Spleen (tissue), 11 donors: ENCODE results near the gene GBA2. TPM values are rescaled to one million over a fixed set of nuclear protein-coding genes. Genes with fewer than 3 reads are reported as not detected.

ENCODE experiments used
- DNase-seq: peaks from one replicate; pipeline ENCODE4 v3.0.0-alpha.2; 2020
- H3K27ac ChIP-seq, 8 donors: fragments of 200-600 bp; sonication (generic) in 7 of 8; 1 replicate in 4 of 8; 2 replicates in 4 of 8; pipeline versions ENCODE4 v1.5.0 to v1.8.0; 2016 to 2021; ENCODE audit warnings: inconsistent platforms in 4 of 8, mild to moderate bottlenecking in 4 of 8, moderate library complexity in 1 of 8
- H3K27me3 ChIP-seq, 7 donors: fragments of 200-600 bp; sonication (generic) in 6 of 7; replicated peaks in 1 of 7; 1 replicate in 4 of 7; 2 replicates in 3 of 7; pipeline versions ENCODE4 v1.5.0 to v1.8.0; 2016 to 2021; ENCODE audit warnings: inconsistent platforms in 3 of 7, mild to moderate bottlenecking in 1 of 7
- H3K36me3 ChIP-seq, 6 donors: fragments of 200-600 bp; sonication (generic) in 5 of 6; 1 replicate in 4 of 6; 2 replicates in 2 of 6; pipeline versions ENCODE4 v1.5.0 to v1.8.0; 2016 to 2021; ENCODE audit warnings: inconsistent platforms in 2 of 6
- H3K4me1 ChIP-seq, 6 donors: fragments of 200-600 bp; sonication (generic) in 5 of 6; 1 replicate in 3 of 6; 2 replicates in 3 of 6; pipeline versions ENCODE4 v1.5.0 to v1.8.0; 2016 to 2021; ENCODE audit warnings: inconsistent platforms in 3 of 6
- H3K4me3 ChIP-seq, 8 donors: fragments of 200-600 bp; sonication (generic) in 7 of 8; 1 replicate in 4 of 8; 2 replicates in 4 of 8; pipeline versions ENCODE4 v1.5.0 to v1.8.0; 2016 to 2021; ENCODE audit warnings: inconsistent platforms in 4 of 8, mild to moderate bottlenecking in 4 of 8, moderate library complexity in 2 of 8
- H3K9me3 ChIP-seq, 8 donors: fragments of 200-600 bp; sonication (generic) in 7 of 8; 1 replicate in 4 of 8; 2 replicates in 4 of 8; pipeline versions ENCODE4 v1.5.0 to v1.8.0; 2016 to 2021; ENCODE audit warnings: inconsistent platforms in 4 of 8
- POLR2A ChIP-seq, 3 donors: fragments of 450-650 bp; IDR thresholded peaks; one replicate each; pipeline ENCODE4 v1.5.1; 2017; ENCODE audit warnings: antibody characterized with exemption in 3 of 3, mild to moderate bottlenecking in 1 of 3
- POLR2AphosphoS5 ChIP-seq, 3 donors: sonication (generic); formaldehyde crosslinking; IDR thresholded peaks; one replicate each; pipeline ENCODE4 v1.5.1; 2017; ENCODE audit warnings: antibody characterized with exemption in 3 of 3
- WGBS, 5 donors: extraction: QIAGEN DNeasy Blood & Tissue Kit in 3 of 5; methylation state at CpG; one replicate each; pipeline versions ENCODE4 v1.1.5 to v1.1.7; 2013 to 2018; 5-methylcytosine and 5-hydroxymethylcytosine counted together
- intact Hi-C: fragments of 100-400 bp; cut with DNase I; formaldehyde crosslinking; loops from one replicate; pipeline ENCODE4 v1.15.0; 2023; ENCODE audit warnings: low total_unique reads
- polyA plus RNA-seq, 3 donors: library from polyadenylated mRNA; stranded (reverse); fragments of 200-250 nt; gene quantifications; one replicate each; pipeline ENCODE4 v1.2.1, GENCODE V29; 2013
- total RNA-seq, 7 donors: library from RNA; depleted of rRNA in 3 of 7; stranded (reverse); fragments of >200 nt in 3 of 7; fragmentation: NEBNext Ultra II Directional in 4 of 7; extraction: Animal tissue kit (Norgen Biotek cat#: 25700) in 4 of 7; gene quantifications; one replicate each; pipeline versions ENCODE4 v1.1.0 to v1.2.1, GENCODE V29; 2016 to 2021
- TF ChIP-seq, protein P1 (sequence below), 11 experiments: fragments of 200-600 bp in 7 of 11; fragments of 450-650 bp in 4 of 11; sonication (generic) in 4 of 11; IDR thresholded peaks in 8 of 11; conservative IDR thresholded peaks in 3 of 11; 1 replicate in 7 of 11; 2 replicates in 4 of 11; pipeline versions ENCODE4 v1.4.0 to v1.8.0; 2016 to 2021; ENCODE audit warnings: antibody characterized with exemption in 11 of 11, inconsistent platforms in 4 of 11, mild to moderate bottlenecking in 1 of 11
- donor health status: healthy with polysubstance abuse.
- donor health status: DM: no; HTN: no; CAD: no; lungs with moderate emphysema.
- donor health status: DM: no; HTN: no; CAD: no.
- donor health status: Bipolar disorder and iron deficiency.
- donor health status: healthy.
- donor health status: DM: no; HTN: no; CAD: no.
- donor health status: DM: yes; HTN: yes; CAD: no.

Gene GBA2
- total and polyA plus RNA-seq, 10 donors: 22.8 to 111 (median 73.1) TPM

DNA sequence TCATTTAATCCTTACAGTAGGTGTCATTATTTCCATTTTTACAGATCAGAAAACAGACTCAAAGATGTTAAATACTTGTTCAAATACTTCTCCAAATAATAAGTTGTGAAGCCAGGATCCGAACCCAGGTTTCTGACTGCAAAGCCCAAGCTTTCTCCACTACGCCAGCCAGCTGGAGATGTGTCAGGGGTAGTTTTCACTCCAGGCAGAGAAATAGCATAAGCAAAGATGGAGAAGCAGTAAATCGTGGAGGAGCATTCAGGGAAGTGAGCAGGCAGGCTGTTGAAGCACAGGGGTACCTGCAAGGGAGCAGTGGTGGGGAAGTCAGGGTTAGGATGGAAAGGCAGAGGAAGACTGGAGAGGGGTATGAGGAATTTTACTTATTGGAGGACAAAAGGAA, 19.9 kb downstream of the GBA2 start:
- TF ChIP-seq POLR2A (IDR thresholded peaks at IDR 0.05): no peak
- no peak for TF ChIP-seq POLR2AphosphoS5 (IDR thresholded peaks at IDR 0.05)
- TF ChIP-seq, protein P1, sequence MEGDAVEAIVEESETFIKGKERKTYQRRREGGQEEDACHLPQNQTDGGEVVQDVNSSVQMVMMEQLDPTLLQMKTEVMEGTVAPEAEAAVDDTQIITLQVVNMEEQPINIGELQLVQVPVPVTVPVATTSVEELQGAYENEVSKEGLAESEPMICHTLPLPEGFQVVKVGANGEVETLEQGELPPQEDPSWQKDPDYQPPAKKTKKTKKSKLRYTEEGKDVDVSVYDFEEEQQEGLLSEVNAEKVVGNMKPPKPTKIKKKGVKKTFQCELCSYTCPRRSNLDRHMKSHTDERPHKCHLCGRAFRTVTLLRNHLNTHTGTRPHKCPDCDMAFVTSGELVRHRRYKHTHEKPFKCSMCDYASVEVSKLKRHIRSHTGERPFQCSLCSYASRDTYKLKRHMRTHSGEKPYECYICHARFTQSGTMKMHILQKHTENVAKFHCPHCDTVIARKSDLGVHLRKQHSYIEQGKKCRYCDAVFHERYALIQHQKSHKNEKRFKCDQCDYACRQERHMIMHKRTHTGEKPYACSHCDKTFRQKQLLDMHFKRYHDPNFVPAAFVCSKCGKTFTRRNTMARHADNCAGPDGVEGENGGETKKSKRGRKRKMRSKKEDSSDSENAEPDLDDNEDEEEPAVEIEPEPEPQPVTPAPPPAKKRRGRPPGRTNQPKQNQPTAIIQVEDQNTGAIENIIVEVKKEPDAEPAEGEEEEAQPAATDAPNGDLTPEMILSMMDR (IDR thresholded peaks at IDR 0.05 in 8 of 11, conservative IDR thresholded peaks at IDR 0.05 in 3 of 11): no peak
- peak overlapping the region; percentile 28 to 100 (median 98) for H3K27ac ChIP-seq
- H3K9me3 ChIP-seq: no peaks in the 10 kb centered on the region
- intact Hi-C loops: no loop called here
- peaks cover 58 to 86% (median 76%) of the 10 kb centered on the region in 6 donors for H3K4me1 ChIP-seq
- peaks cover 0 to 44% (median 23%) of the 10 kb centered on the region in 6 donors for H3K36me3 ChIP-seq
- no peaks in the 10 kb centered on the region for H3K27me3 ChIP-seq
- 31 to 53% (median 48%) methylated on average over 3 of the region's 3 CpGs for WGBS, 5 donors
- peak overlapping the region in 7 of 8 donors; percentile 23 to 90 (median 71) for H3K4me3 ChIP-seq
- no peak for DNase-seq

DNA sequence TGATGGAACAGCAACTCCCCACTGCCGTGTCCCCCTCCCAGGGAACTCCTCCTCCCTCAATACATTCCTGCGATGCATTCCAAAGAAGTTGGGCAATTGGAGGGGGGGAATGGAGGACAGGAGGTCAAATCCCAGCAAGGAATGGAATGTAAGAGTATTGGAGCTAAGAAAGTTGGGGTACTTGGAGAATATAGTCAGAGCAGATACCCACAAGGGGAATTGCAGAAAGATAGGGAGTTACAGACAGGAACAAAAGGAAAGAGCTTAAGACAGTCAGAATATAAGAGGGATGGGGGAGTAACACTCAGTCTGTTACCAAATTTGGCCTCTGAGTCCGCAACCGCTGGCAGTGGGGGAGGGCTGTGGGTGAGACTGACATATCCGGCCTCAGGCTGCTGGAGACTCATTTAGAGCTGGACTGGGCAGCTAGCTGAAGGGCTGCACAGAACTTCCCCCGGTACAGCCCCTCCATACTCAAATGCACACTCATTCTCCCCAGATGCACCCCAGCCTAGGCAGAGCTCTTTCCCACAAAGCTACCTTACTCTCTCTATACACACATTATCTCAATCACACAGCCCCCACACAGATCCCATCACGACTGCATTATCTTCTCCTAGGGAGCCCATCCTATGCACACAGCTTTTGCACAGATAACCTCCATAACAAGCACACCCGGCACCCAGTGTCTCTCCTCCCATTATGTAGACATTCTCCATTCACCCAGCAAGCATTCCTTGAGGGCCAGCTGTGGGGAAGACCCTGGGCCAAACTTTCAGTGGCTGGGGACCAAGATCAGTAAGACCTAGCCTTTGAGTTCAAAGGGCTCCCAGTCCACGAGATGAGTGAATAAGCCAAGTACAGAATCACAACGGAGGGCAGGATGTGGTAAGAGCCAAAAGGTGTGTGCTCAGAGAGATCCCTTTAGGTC, 20.7 kb downstream of the GBA2 start:
- TF ChIP-seq, protein P1 (IDR thresholded peaks at IDR 0.05 in 8 of 11, conservative IDR thresholded peaks at IDR 0.05 in 3 of 11): no peak
- TF ChIP-seq POLR2AphosphoS5 (IDR thresholded peaks at IDR 0.05): peak in 2 of 3 donors; percentile 76 to 81
- peak in 1 of 3 donors; percentile 41 for TF ChIP-seq POLR2A (IDR thresholded peaks at IDR 0.05)
- H3K4me3 ChIP-seq: peak overlapping the region; percentile 5 to 90 (median 68)
- intact Hi-C loops: no loop called here
- H3K27me3 ChIP-seq: no peaks in the 10 kb centered on the region
- peaks cover 0 to 50% (median 31%) of the 10 kb centered on the region in 6 donors for H3K36me3 ChIP-seq
- 2 to 5% (median 3%) methylated on average over 10 of the region's 10 CpGs for WGBS, 5 donors
- no peaks in the 10 kb centered on the region for H3K9me3 ChIP-seq
- peak; percentile 91 for DNase-seq
- H3K27ac ChIP-seq: peak overlapping the region; percentile 49 to 100 (median 98)
- peaks cover 54 to 78% (median 70%) of the 10 kb centered on the region in 6 donors for H3K4me1 ChIP-seq

DNA sequence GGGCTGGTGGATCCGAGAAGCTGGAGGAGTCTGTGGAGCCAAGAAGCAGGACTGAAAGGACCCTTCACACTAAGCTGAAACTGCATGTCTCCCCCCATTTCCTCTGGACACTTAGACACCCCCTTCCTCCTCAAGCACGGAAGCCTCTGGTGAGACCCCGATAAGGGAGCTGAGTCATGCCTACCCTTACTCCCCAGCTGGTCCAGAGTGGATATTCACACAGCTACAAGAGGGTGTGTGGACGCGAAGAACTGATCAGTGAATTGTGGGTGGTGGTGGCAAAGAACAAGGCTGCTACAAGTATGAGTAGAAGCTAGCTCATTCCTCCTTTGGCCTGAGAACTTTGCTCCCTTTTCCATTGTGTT, 21.4 kb downstream of the GBA2 start:
- WGBS, 5 donors: 9 to 20% (median 16%) methylated on average over 5 of the region's 5 CpGs

More for the DNA sequence above, 21.4 kb downstream of the GBA2 start:
- no peak for DNase-seq
- TF ChIP-seq, protein P1 (IDR thresholded peaks at IDR 0.05 in 8 of 11, conservative IDR thresholded peaks at IDR 0.05 in 3 of 11): no peak
- TF ChIP-seq POLR2AphosphoS5 (IDR thresholded peaks at IDR 0.05) (no peak), POLR2A (IDR thresholded peaks at IDR 0.05) (no peak)
- H3K9me3 ChIP-seq: no peaks in the 10 kb centered on the region
- H3K27ac ChIP-seq: peak overlapping the region; percentile 49 to 100 (median 98)
- H3K4me1 ChIP-seq: peaks cover 51 to 72% (median 64%) of the 10 kb centered on the region in 6 donors
- H3K27me3 ChIP-seq: no peaks in the 10 kb centered on the region
- intact Hi-C loops: no loop called here
- peaks cover 0 to 56% (median 38%) of the 10 kb centered on the region in 6 donors for H3K36me3 ChIP-seq
- H3K4me3 ChIP-seq: peak overlapping the region in 7 of 8 donors; percentile 5 to 90 (median 70)
